PC-9 (cell line): ENCODE data around the gene MRLN. TPM values are rescaled to one million over a fixed set of nuclear protein-coding genes. Genes with fewer than 3 reads are reported as not detected.
"Not testable (repeated sequence)": the region's sequence is repeated elsewhere in the genome, so short reads cannot be mapped to it uniquely, and the experiment has no call there.

Experiments used
- BruUV-seq: library from RNA; stranded (reverse); fragments of 400-500 nt; replicated peaks from 2 replicates; lab custom pipeline; 2021; lab: Mats Ljungman, UMichigan
- CTCF ChIA-PET: fragments of 300-600 bp; sonication (Branson Sonifier 250); formaldehyde crosslinking; loops from one replicate; lab custom pipeline; 2022; ENCODE audit warnings: antibody characterized with exemption; lab: Charles Lee
- POLR2A ChIA-PET: fragments of 300-600 bp; sonication (Branson Sonifier 250); formaldehyde crosslinking; loops from one replicate; lab custom pipeline; 2022; ENCODE audit warnings: antibody characterized with exemption; ENCODE audit not compliant: unreplicated experiment; lab: Charles Lee
- DNase-seq, 2 experiments: peaks; one replicate each; pipeline versions ENCODE4 v3.0.0 to v3.0.0-alpha.2; 2015 to 2022; ENCODE audit warnings: mixed read lengths in 1 of 2
- H2AFZ ChIP-seq: fragments of 200-600 bp; sonication (generic); 2 replicates; pipeline ENCODE4 v1.8.1; 2017; ENCODE audit warnings: antibody characterized with exemption
- H3F3A ChIP-seq: fragments of 200-600 bp; sonication (generic); 2 replicates; pipeline ENCODE4 v1.8.1; 2017; ENCODE audit warnings: antibody characterized with exemption, mild to moderate bottlenecking, low read depth; ENCODE audit not compliant: insufficient read depth
- H3K27ac ChIP-seq: fragments of 200-600 bp; sonication (generic); 2 replicates; pipeline ENCODE4 v1.6.1; 2016; ENCODE audit warnings: mixed run types
- H3K27me3 ChIP-seq: fragments of 200-600 bp; sonication (generic); 2 replicates; pipeline ENCODE4 v1.6.1; 2016; ENCODE audit warnings: low read depth, mixed run types; ENCODE audit not compliant: insufficient read depth
- H3K36me3 ChIP-seq: fragments of 200-600 bp; sonication (generic); 2 replicates; pipeline ENCODE4 v1.6.1; 2016; ENCODE audit warnings: low read depth, mixed run types
- H3K4me1 ChIP-seq: fragments of 200-600 bp; sonication (generic); replicated peaks from 2 replicates; pipeline ENCODE4 v1.6.1; 2016; ENCODE audit warnings: mixed run types; ENCODE audit not compliant: insufficient read depth
- H3K4me2 ChIP-seq: fragments of 200-600 bp; sonication (generic); 2 replicates; pipeline ENCODE4 v1.6.1; 2017; ENCODE audit warnings: mixed run types
- H3K4me3 ChIP-seq: fragments of 200-600 bp; sonication (generic); 2 replicates; pipeline ENCODE4 v1.6.1; 2016; ENCODE audit warnings: mixed run types
- H3K79me2 ChIP-seq: fragments of 200-600 bp; sonication (generic); 2 replicates; pipeline ENCODE4 v1.6.1; 2017; ENCODE audit warnings: low read depth, mixed run types
- H3K9me2 ChIP-seq: fragments of 200-600 bp; sonication (generic); 2 replicates; pipeline ENCODE4 v1.8.1; 2017; ENCODE audit warnings: mild to moderate bottlenecking; ENCODE audit not compliant: insufficient read depth
- H3K9me3 ChIP-seq: fragments of 200-600 bp; sonication (generic); 2 replicates; pipeline ENCODE4 v1.8.1; 2016; ENCODE audit warnings: low read depth; ENCODE audit not compliant: insufficient read depth
- H4K20me1 ChIP-seq: fragments of 200-600 bp; sonication (generic); 2 replicates; pipeline ENCODE4 v1.8.1; 2017; ENCODE audit not compliant: insufficient read depth
- EZH2 ChIP-seq: fragments of 200-600 bp; sonication (generic); IDR thresholded peaks from 2 replicates; pipeline ENCODE4 v1.8.0; 2017; ENCODE audit warnings: antibody characterized with exemption, low read depth
- intact Hi-C: fragments of 100-400 bp; cut with micrococcal nuclease; formaldehyde crosslinking; loops from one replicate; pipeline ENCODE4 v1.10.0; 2022; ENCODE audit not compliant: unreplicated experiment
- total RNA-seq: library from RNA; stranded (reverse); gene quantifications from 2 replicates; pipeline ENCODE4 v1.2.3, GENCODE V29; 2021
- TF ChIP-seq, protein P1 (sequence below): fragments of 200-600 bp; sonication (generic); conservative IDR thresholded peaks from 2 replicates; pipeline ENCODE4 v1.6.1; 2017; ENCODE audit warnings: mixed run types, antibody characterized with exemption, mild to moderate bottlenecking, moderate library complexity

Gene MRLN
- total RNA-seq, 1 experiment from 2014 or later = not detected

GRCh38 chr10:59787032-59787431, 33.8 kb upstream of the MRLN start:
- BruUV-seq, DNase-seq, CTCF ChIA-PET, H4K20me1 ChIP-seq, H3K9me2 ChIP-seq, H3K27me3 ChIP-seq, H2AFZ ChIP-seq, H3K9me3 ChIP-seq, H3F3A ChIP-seq, POLR2A ChIA-PET, intact Hi-C loops, H3K4me3 ChIP-seq, H3K4me2 ChIP-seq, H3K4me1 ChIP-seq, H3K79me2 ChIP-seq, H3K27ac ChIP-seq: not testable (repeated sequence)
- peaks cover 10% of the 10 kb centered on the region; the same call in 1 of the 2 replicates for H3K36me3 ChIP-seq

DNA sequence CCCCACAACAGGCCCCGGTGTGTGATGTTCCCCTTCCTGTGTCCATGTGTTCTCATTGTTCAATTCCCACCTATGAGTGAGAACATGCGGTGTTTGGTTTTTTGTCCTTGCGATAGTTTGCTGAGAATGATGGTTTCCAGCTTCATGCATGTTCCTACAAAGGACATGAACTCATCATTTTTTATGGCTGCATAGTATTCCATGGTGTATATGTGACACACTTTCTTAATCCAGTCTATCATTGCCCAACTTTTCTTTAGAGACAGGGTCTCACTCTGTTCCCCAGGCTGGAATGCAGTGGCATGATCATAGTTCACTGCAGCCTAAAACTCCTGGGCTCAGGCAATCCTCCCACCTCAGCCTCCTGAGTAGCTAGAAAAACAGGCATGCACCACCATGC, 32.2 kb upstream of the MRLN start:
- H3K9me3 ChIP-seq, DNase-seq, POLR2A ChIA-PET, H2AFZ ChIP-seq, H3K27me3 ChIP-seq, H3K4me2 ChIP-seq, H3K36me3 ChIP-seq, intact Hi-C loops, BruUV-seq, H3K4me1 ChIP-seq, CTCF ChIA-PET, H3K4me3 ChIP-seq, H3K9me2 ChIP-seq, H3F3A ChIP-seq, H3K27ac ChIP-seq, H3K79me2 ChIP-seq, H4K20me1 ChIP-seq: not testable (repeated sequence)

GRCh38 chr10:59781511-59781910, 28.3 kb upstream of the MRLN start:
- BruUV-seq = no TSS peak
- Histone ChIP-seq H3K36me3 (no peaks in the 10 kb centered on the region), H3K9me2 (no peaks in the 10 kb centered on the region), H3K9me3 (no peaks in the 10 kb centered on the region), H3F3A (no peaks in the 10 kb centered on the region), H3K4me3 (no peak overlapping the region), H4K20me1 (no peaks in the 10 kb centered on the region), H2AFZ (no peak overlapping the region), H3K27me3 (no peaks in the 10 kb centered on the region), H3K4me2 (no peak overlapping the region), H3K79me2 (no peaks in the 10 kb centered on the region), H3K27ac (no peak overlapping the region), H3K4me1 (no peaks in the 10 kb centered on the region)
- intact Hi-C loops = no loop called here
- ChIA-PET CTCF (no interaction called here), POLR2A (no interaction called here)
- no peak for TF ChIP-seq EZH2
- TF ChIP-seq, protein P1, sequence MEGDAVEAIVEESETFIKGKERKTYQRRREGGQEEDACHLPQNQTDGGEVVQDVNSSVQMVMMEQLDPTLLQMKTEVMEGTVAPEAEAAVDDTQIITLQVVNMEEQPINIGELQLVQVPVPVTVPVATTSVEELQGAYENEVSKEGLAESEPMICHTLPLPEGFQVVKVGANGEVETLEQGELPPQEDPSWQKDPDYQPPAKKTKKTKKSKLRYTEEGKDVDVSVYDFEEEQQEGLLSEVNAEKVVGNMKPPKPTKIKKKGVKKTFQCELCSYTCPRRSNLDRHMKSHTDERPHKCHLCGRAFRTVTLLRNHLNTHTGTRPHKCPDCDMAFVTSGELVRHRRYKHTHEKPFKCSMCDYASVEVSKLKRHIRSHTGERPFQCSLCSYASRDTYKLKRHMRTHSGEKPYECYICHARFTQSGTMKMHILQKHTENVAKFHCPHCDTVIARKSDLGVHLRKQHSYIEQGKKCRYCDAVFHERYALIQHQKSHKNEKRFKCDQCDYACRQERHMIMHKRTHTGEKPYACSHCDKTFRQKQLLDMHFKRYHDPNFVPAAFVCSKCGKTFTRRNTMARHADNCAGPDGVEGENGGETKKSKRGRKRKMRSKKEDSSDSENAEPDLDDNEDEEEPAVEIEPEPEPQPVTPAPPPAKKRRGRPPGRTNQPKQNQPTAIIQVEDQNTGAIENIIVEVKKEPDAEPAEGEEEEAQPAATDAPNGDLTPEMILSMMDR = no peak
- DNase-seq = no peak

DNA sequence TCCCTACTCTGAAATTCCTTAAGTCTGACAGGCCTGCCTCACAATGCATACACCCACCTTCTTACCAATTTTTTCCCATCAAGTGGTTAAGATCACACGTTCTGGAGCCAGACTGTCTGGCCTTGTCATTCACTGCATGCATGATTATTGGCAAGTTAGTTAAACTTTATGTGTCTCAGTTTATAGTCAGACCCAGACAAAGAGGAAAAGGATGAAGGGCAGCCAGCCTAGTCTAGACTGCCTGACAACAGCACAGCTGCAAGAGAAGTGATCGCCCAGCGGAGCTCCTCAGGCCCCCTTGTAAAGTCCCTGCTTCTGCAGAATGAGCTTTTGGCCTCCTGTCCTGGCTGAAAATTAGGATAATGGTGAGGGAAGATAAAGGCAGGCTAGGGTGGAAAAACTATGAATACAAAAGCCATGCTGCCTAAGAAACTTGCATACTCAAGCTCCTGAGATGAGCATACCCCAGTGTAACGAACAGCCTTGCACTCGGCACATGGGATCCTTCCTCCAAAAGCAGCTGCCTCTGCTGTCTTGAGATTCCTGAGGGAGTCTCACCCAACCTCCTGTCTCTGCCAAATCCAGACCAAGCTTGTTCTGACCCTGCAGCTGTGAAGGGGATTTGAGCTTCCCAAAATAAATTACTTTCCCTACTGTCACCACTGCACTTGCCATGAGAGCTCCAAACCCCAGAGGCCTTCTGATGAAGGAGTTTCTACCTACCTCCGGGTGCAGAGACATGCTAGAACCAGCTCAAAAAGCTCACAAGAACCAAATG, 26.7 kb upstream of the MRLN start:
- CTCF ChIA-PET = no interaction called here

More for the DNA sequence above, 26.7 kb upstream of the MRLN start:
- no peaks in the 10 kb centered on the region for H3K79me2 ChIP-seq
- TF ChIP-seq EZH2 = no peak
- TF ChIP-seq, protein P1 = no peak
- DNase-seq = no peak
- no peaks in the 10 kb centered on the region for H3F3A ChIP-seq
- H3K4me1 ChIP-seq = no peaks in the 10 kb centered on the region
- H3K4me2 ChIP-seq = no peak overlapping the region
- H3K27ac ChIP-seq = no peak overlapping the region
- no peaks in the 10 kb centered on the region for H3K36me3 ChIP-seq
- POLR2A ChIA-PET = no interaction called here
- H2AFZ ChIP-seq = no peak overlapping the region
- intact Hi-C loops = no loop called here
- H3K27me3 ChIP-seq = no peaks in the 10 kb centered on the region
- H3K9me3 ChIP-seq = no peaks in the 10 kb centered on the region
- no peaks in the 10 kb centered on the region for H4K20me1 ChIP-seq
- H3K4me3 ChIP-seq = no peak overlapping the region
- H3K9me2 ChIP-seq = no peaks in the 10 kb centered on the region
- no TSS peak for BruUV-seq
